ENCODE results near the gene XRN2.

The XRN2 gene

GRCh38 chr20:21433329-21433890, 130.3 kb downstream of the XRN2 start:
- DNase-seq, result no peak

- DNase-seq, result no peak
Measured at GRCh38 chr20:21435576-21435975, 132.4 kb downstream of the XRN2 start.

- no peak for DNase-seq
Measured at GRCh38 chr20:21436205-21436604, 133.1 kb downstream of the XRN2 start.

- no peak for DNase-seq
Measured at GRCh38 chr20:21437248-21437647, 134.1 kb downstream of the XRN2 start.

GRCh38 chr20:21437816-21438215, 134.7 kb downstream of the XRN2 start:
- no peak for DNase-seq

Measured in DMS153 (cell line).